GM12892 (cell line): Measurements from ENCODE around the gene LYAR.
A peak's percentile ranks its signal among the peaks of the same experiment; 100 is the strongest.

Experiments used
- POLR2A ChIP-seq: IDR thresholded peaks from 2 replicates; pipeline ENCODE4 v1.6.1; 2011; ENCODE audit warnings: low read depth, low read length, control low read depth
- POLR2AphosphoS5 ChIP-seq: IDR thresholded peaks from 2 replicates; pipeline ENCODE4 v1.6.1; 2011; ENCODE audit warnings: low read depth, low read length, control low read depth

DNA sequence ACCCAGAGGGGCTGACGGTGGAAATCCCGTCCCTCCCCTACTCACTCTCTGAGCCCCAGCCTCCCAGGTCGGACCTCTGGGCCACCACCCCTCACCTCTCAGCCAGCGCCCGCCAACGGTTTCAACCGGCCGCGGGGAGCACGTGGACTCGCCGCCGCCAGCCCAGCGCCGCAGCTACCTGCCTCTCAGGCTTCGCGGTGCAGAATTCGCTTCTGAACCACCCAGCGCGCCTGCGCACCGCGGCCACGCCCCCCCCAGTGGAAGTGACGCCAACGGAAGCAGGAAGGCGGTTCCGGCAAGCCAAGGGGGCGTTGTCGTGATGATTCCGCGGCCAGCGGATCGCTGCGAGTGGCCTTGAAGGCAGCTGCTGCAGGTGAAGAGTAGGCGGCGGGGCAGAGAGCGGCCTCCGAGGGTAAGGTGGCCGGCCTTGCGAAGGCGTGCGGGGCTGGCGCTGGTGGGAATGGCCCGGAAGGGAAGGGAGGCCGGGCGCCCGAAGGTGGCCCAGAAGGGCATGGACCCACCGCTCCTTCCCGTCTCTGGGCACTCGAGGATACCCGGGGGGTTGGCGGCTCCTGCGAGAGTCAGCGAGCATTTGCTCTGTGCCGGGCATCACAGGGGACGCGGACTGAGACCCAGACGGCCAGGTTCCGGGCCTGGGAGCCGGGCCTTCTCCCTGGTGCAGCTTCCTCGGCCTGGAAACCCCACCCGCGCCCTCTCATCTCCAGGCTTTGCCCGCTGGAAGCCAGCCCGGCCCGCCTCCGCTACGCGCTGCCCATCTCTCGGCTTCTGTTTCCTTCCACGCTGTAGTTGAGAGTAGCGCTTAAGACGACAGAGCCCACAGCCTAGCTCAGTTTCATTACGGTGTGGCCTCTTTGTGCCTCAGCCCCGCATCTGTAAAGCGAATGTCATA, at the start of gene LYAR, which contains the start of gene ZBTB49:
- TF ChIP-seq POLR2AphosphoS5 = peak; percentile 82
- TF ChIP-seq POLR2A = peak; percentile 91; the same call in 1 of the 2 replicates
